ENCODE results near the gene XPA. TPM values are rescaled to one million over a fixed set of nuclear protein-coding genes. Genes with fewer than 3 reads are reported as not detected.

Gene XPA
- total and polyA plus RNA-seq, 2 experiments from 2014 or later, result 21.1 to 31.5 TPM

GRCh38 chr9:97722331-97722730 lies 25.2 kb upstream of the XPA start:
- no peak overlapping the region for H3K27ac ChIP-seq
- H3K9me3 ChIP-seq (ENCODE audit: low read depth), result no peaks in the 10 kb centered on the region
- no peak for TF ChIP-seq CTCF (IDR thresholded peaks at IDR 0.05; ENCODE audit: low read depth, low read length)
- H3K4me1 ChIP-seq (ENCODE audit: low read depth), result peaks cover 11% of the 10 kb centered on the region
- H3K36me3 ChIP-seq, result no peaks in the 10 kb centered on the region
- H3K27me3 ChIP-seq, result peaks cover 16% of the 10 kb centered on the region
- H3K4me3 ChIP-seq, result no peak overlapping the region
- DNase-seq (ENCODE audit: low read depth in 1 of 2, low spot score in 1 of 2), result peak in 1 of 2 donors; percentile 41

GRCh38 chr9:97721396-97721795 lies 24.3 kb upstream of the XPA start:
- DNase-seq (ENCODE audit: low read depth in 1 of 2, low spot score in 1 of 2), result no peak
- H3K27me3 ChIP-seq, result peaks cover 15% of the 10 kb centered on the region
- peaks cover 11% of the 10 kb centered on the region for H3K4me1 ChIP-seq (ENCODE audit: low read depth)
- H3K4me3 ChIP-seq, result no peak overlapping the region
- TF ChIP-seq CTCF (IDR thresholded peaks at IDR 0.05; ENCODE audit: low read depth, low read length), result no peak
- H3K27ac ChIP-seq, result no peak overlapping the region
- no peaks in the 10 kb centered on the region for H3K9me3 ChIP-seq (ENCODE audit: low read depth)
- H3K36me3 ChIP-seq, result no peaks in the 10 kb centered on the region

GRCh38 chr9:97717866-97718265 lies 20.7 kb upstream of the XPA start:
- Histone ChIP-seq H3K27me3 (peaks cover 29% of the 10 kb centered on the region), H3K4me3 (no peak overlapping the region), H3K36me3 (no peaks in the 10 kb centered on the region), H3K9me3 (ENCODE audit: low read depth) (no peaks in the 10 kb centered on the region), H3K4me1 (ENCODE audit: low read depth) (peaks cover 11% of the 10 kb centered on the region), H3K27ac (no peak overlapping the region)
- DNase-seq (ENCODE audit: low read depth in 1 of 2, low spot score in 1 of 2), result no peak
- TF ChIP-seq CTCF (IDR thresholded peaks at IDR 0.05; ENCODE audit: low read depth, low read length), result no peak

GRCh38 chr9:97714435-97714834 lies 17.3 kb upstream of the XPA start:
- Histone ChIP-seq H3K27ac (no peak overlapping the region), H3K36me3 (no peaks in the 10 kb centered on the region), H3K4me1 (ENCODE audit: low read depth) (no peaks in the 10 kb centered on the region), H3K27me3 (peaks cover 32% of the 10 kb centered on the region), H3K4me3 (no peak overlapping the region), H3K9me3 (ENCODE audit: low read depth) (no peaks in the 10 kb centered on the region)
- TF ChIP-seq CTCF (IDR thresholded peaks at IDR 0.05; ENCODE audit: low read depth, low read length), result no peak
- peak in 1 of 2 donors; percentile 25 for DNase-seq (ENCODE audit: low read depth in 1 of 2, low spot score in 1 of 2)

GRCh38 chr9:97711223-97711626 lies 14.1 kb upstream of the XPA start:
- no peaks in the 10 kb centered on the region for H3K4me1 ChIP-seq (ENCODE audit: low read depth)

More at GRCh38 chr9:97711223-97711626, 14.1 kb upstream of the XPA start:
- no peak for TF ChIP-seq CTCF (IDR thresholded peaks at IDR 0.05; ENCODE audit: low read depth, low read length)
- no peak overlapping the region for H3K27ac ChIP-seq
- no peaks in the 10 kb centered on the region for H3K36me3 ChIP-seq
- DNase-seq (ENCODE audit: low read depth in 1 of 2, low spot score in 1 of 2), result peak in 1 of 2 donors; percentile 17
- H3K27me3 ChIP-seq, result peaks cover 32% of the 10 kb centered on the region
- no peaks in the 10 kb centered on the region for H3K9me3 ChIP-seq (ENCODE audit: low read depth)
- no peak overlapping the region for H3K4me3 ChIP-seq

Measured in cardiac muscle cell (in vitro differentiated cells and primary cell).